GM12878 (cell line): Measurements from ENCODE around the gene EPHB1. TPM values are rescaled to one million over a fixed set of nuclear protein-coding genes. Genes with fewer than 3 reads are reported as not detected.

Experiments
- ATAC-seq: fragments of 200-7000 bp; cut with Tn5 transposase; 3 replicates; pipeline ENCODE4 v1.9.1; 2020; ENCODE audit warnings: mild to moderate bottlenecking, moderate library complexity
- BruUV-seq: library from RNA; stranded (reverse); fragments of 400-500 nt; replicated peaks from 2 replicates; lab custom pipeline; 2021; lab: Mats Ljungman, UMichigan
- CTCF ChIA-PET: fragments of 300-600 bp; sonication (Branson Sonifier 250); formaldehyde crosslinking; extraction: SDS; loops from one replicate; lab custom pipeline; 2021; ENCODE audit warnings: inconsistent platforms; lab: Yijun Ruan, JAX
- POLR2A ChIA-PET: fragments of 350-600 bp; formaldehyde crosslinking; extraction: SDS; loops from one replicate; lab custom pipeline; 2021; ENCODE audit warnings: inconsistent platforms; lab: Charles Lee
- RAD21 ChIA-PET: fragments of 300-600 bp; sonication (Branson Sonifier 250); formaldehyde crosslinking; loops from one replicate; lab custom pipeline; 2023; ENCODE audit warnings: antibody characterized with exemption; ENCODE audit not compliant: unreplicated experiment; lab: Charles Lee
- SMC1A ChIA-PET: fragments of 300-600 bp; sonication (Branson Sonifier 250); formaldehyde crosslinking; loops from one replicate; lab custom pipeline; 2023; ENCODE audit not compliant: unreplicated experiment, uncharacterized antibody; lab: Charles Lee
- DNase-seq: peaks from one replicate; pipeline ENCODE4 v3.0.0-alpha.2; 2011; ENCODE audit warnings: low read depth, low spot score
- FAIRE-seq: peaks from 3 replicates; lab custom pipeline; 2011; peaks lifted over from hg19 to GRCh38; lab: Jason Lieb, UNC
- H2AFZ ChIP-seq: 2 replicates; pipeline ENCODE4 v1.6.0; 2011; ENCODE audit warnings: low read depth, low read length, control low read depth; ENCODE audit not compliant: control insufficient read depth
- H3K27ac ChIP-seq: 2 replicates; pipeline ENCODE4 v1.5.1; 2011; ENCODE audit warnings: control low read depth; ENCODE audit not compliant: control insufficient read depth, insufficient read depth
- H3K27me3 ChIP-seq, 2 experiments: replicated peaks in 1 of 2; 2 replicates each; pipeline versions ENCODE4 v1.6.0 to v1.6.1; 2011; ENCODE audit warnings: low read length in 1 of 2; ENCODE audit not compliant: control insufficient read depth in 2 of 2, insufficient read depth in 2 of 2
- H3K36me3 ChIP-seq, 2 experiments: 2 replicates each; pipeline ENCODE4 v1.5.1; 2011; ENCODE audit warnings: low read length in 1 of 2; ENCODE audit not compliant: control insufficient read depth in 2 of 2, insufficient read depth in 2 of 2
- H3K4me1 ChIP-seq: 2 replicates; pipeline ENCODE4 v1.6.1; 2011; ENCODE audit warnings: mild to moderate bottlenecking, low read length, moderate library complexity, mixed read lengths; ENCODE audit not compliant: control insufficient read depth, insufficient read depth
- H3K4me2 ChIP-seq: 2 replicates; pipeline ENCODE4 v1.6.0; 2011; ENCODE audit warnings: control low read depth; ENCODE audit not compliant: control insufficient read depth, insufficient read depth
- H3K4me3 ChIP-seq: fragments of 200-600 bp; sonication (generic); 2 replicates; pipeline ENCODE4 v1.5.1; 2016
- H3K79me2 ChIP-seq: 2 replicates; pipeline ENCODE4 v1.6.0; 2011; ENCODE audit warnings: low read length; ENCODE audit not compliant: control insufficient read depth, insufficient read depth
- H3K9ac ChIP-seq: 2 replicates; pipeline ENCODE4 v1.8.0; 2011; ENCODE audit warnings: low read length, control low read depth, mixed read lengths; ENCODE audit not compliant: control insufficient read depth, insufficient read depth
- H3K9me3 ChIP-seq: replicated peaks from 3 replicates; pipeline ENCODE4 v1.5.1; 2011; ENCODE audit warnings: mild to moderate bottlenecking, low read length; ENCODE audit not compliant: control insufficient read depth, insufficient read depth
- H4K20me1 ChIP-seq: 2 replicates; pipeline ENCODE4 v1.6.0; 2011; ENCODE audit not compliant: control insufficient read depth, insufficient read depth
- ASH2L ChIP-seq: fragments of 300-600, 200-600 bp; sonication (generic); IDR thresholded peaks from 2 replicates; pipeline ENCODE4 v1.6.1; 2017; ENCODE audit warnings: low read depth, mild to moderate bottlenecking, borderline replicate concordance
- BMI1 ChIP-seq: fragments of 450-650 bp; IDR thresholded peaks from 2 replicates; pipeline ENCODE4 v1.6.1; 2016; ENCODE audit warnings: mild to moderate bottlenecking, moderate library complexity, borderline replicate concordance
- CEBPB ChIP-seq, 2 experiments: fragments of 150-350 bp in 1 of 2; IDR thresholded peaks; 2 replicates each; pipeline ENCODE4 v1.6.1; 2012 to 2014; ENCODE audit warnings: low read depth in 2 of 2, low read length in 2 of 2, borderline replicate concordance in 1 of 2, inconsistent platforms in 1 of 2
- CHD1 ChIP-seq: IDR thresholded peaks from 2 replicates; pipeline ENCODE4 v1.6.1; 2012; ENCODE audit warnings: low read depth, low read length, improper control_type of control experiment
- CHD4 ChIP-seq: fragments of 200-600 bp; sonication (generic); IDR thresholded peaks from 2 replicates; pipeline ENCODE4 v1.6.1; 2016; ENCODE audit warnings: mild to moderate bottlenecking
- GABPA ChIP-seq: IDR thresholded peaks from 2 replicates; pipeline ENCODE4 v1.6.1; 2014; ENCODE audit warnings: antibody characterized with exemption, low read depth, mild to moderate bottlenecking, inconsistent platforms
- NR2C2 ChIP-seq: IDR thresholded peaks from 2 replicates; pipeline ENCODE4 v1.6.1; 2011; ENCODE audit warnings: borderline replicate concordance, low read depth; ENCODE audit not compliant: control insufficient read depth, insufficient read length
- RAD21 ChIP-seq: IDR thresholded peaks from 2 replicates; pipeline ENCODE4 v1.6.1; 2011; ENCODE audit warnings: mild to moderate bottlenecking, low read depth, low read length, moderate library complexity; ENCODE audit not compliant: insufficient read depth
- SIN3A ChIP-seq: IDR thresholded peaks from 2 replicates; pipeline ENCODE4 v1.6.1; 2012; ENCODE audit warnings: low read depth, low read length, improper control_type of control experiment
- TCF12 ChIP-seq: IDR thresholded peaks from 2 replicates; pipeline ENCODE4 v1.6.1; 2011; ENCODE audit warnings: low read depth, mild to moderate bottlenecking, low read length
- WGBS: methylation state at CpG from one replicate; pipeline ENCODE4 v1.1.6; 2016; ENCODE audit warnings: low lambda C conversion rate; ENCODE audit not compliant: insufficient replicate concordance, insufficient coverage; ENCODE audit errors: missing lambda C conversion rate; 5-methylcytosine and 5-hydroxymethylcytosine counted together
- in situ Hi-C: fragments of 300-500 bp; cut with MboI; formaldehyde crosslinking; loops from 9 replicates; pipeline ENCODE4 v1.14.3; 2018; ENCODE audit warnings: mixed read lengths
- intact Hi-C: fragments of 100-400 bp; cut with micrococcal nuclease; formaldehyde crosslinking; loops from one replicate; pipeline ENCODE4 v1.14.2; 2022; ENCODE audit not compliant: unreplicated experiment
- polyA plus RNA-seq, 11 experiments: library from polyadenylated mRNA; depleted of rRNA in 4 of 11; unstranded in 6 of 11; stranded (reverse) in 5 of 11; fragments of >200 nt; fragmentation: Nextera tagmentation in 4 of 11; fragmentation: Illumina TruSeq in 1 of 11; extraction: Ambion mirVana in 4 of 11; extraction: Trizol in 1 of 11; gene quantifications; 1 replicate in 1 of 11; 2 replicates in 10 of 11; pipeline versions ENCODE4 v1.2.1 to v1.2.3, GENCODE V29; 2011 to 2016; ENCODE audit warnings: inconsistent platforms in 2 of 11, missing spikeins in 2 of 11, low read depth in 1 of 11
- total RNA-seq, 4 experiments: library from RNA; depleted of rRNA in 3 of 4; stranded (reverse); fragments of >200 nt in 3 of 4; fragmentation: Illumina TruSeq in 1 of 4; extraction: Trizol in 1 of 4; gene quantifications; 2 replicates each; pipeline versions ENCODE4 v1.2.1 to v1.2.3, GENCODE V29; 2013 to 2021
- TF ChIP-seq, protein P1 (sequence below): fragments of 450-650 bp; IDR thresholded peaks from 2 replicates; pipeline ENCODE4 v1.6.1; 2016; ENCODE audit warnings: mild to moderate bottlenecking
- TF ChIP-seq, protein P2 (sequence below): fragments of 450-650 bp; IDR thresholded peaks from 2 replicates; pipeline ENCODE4 v1.6.1; 2017; ENCODE audit warnings: antibody characterized with exemption, mild to moderate bottlenecking, moderate library complexity
- TF ChIP-seq, protein P3 (sequence below): fragments of 450-650 bp; IDR thresholded peaks from 2 replicates; pipeline ENCODE4 v1.6.1; 2017; ENCODE audit warnings: borderline replicate concordance
- TF ChIP-seq, protein P4 (sequence below): IDR thresholded peaks from 2 replicates; pipeline ENCODE4 v1.6.1; 2012; ENCODE audit warnings: low read depth, low read length, improper control_type of control experiment
- TF ChIP-seq, protein P5 (sequence below): fragments of 450-650 bp; IDR thresholded peaks from 2 replicates; pipeline ENCODE4 v1.6.1; 2016; ENCODE audit warnings: mild to moderate bottlenecking

EPHB1 gene
- total and polyA plus RNA-seq, 10 of the 15 experiments (the other 5 are each of a cell fraction or from before 2014, with no cell fraction given) = 0.33 to 23.8 (median 1.2) TPM

DNA sequence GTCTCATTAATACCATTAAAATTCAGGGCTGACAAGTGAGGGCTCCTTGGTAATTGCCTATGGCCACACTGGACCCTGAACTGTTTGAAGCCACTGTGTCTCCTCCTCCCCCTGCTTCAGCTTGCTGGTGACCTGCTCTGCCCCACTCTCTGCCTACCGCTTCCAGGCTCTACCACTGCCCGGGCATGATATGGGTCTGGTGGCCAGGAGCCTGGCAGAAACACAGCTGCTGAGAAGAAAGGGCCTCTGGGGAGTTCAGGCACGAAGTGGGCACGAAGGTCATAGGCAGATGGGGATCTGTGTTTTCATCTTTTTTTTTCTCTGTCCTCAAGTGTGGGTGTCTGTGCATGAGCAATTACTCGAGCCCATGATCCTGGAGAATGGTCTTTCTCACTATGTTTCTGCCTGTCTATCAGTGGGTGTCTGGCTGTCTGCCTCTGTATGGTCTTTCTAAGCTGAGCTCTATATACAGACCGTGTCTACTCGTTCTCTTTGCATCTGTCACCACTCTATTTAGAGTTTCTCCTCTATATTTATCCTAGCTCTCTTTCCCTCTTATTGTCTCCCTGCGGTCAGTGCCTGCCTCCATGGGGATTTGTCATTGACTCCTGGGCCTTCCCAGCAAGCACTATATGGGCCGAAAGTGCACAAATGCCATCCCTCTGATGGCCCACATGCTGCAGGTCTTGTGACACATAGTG, 42.1 kb upstream of the EPHB1 start:
- intact Hi-C loops = no loop called here
- WGBS = 16% methylated on average over 9 of the region's 9 CpGs
- Histone ChIP-seq H3K79me2 (no peaks in the 10 kb centered on the region), H3K27ac (no peak overlapping the region), H3K9me3 (no peaks in the 10 kb centered on the region), H3K4me1 (no peaks in the 10 kb centered on the region), H3K36me3 (no peaks in the 10 kb centered on the region), H2AFZ (no peak overlapping the region), H3K27me3 (no peaks in the 10 kb centered on the region; a peak in 1 of 4 replicates), H3K4me3 (no peak overlapping the region), H3K4me2 (no peak overlapping the region), H3K9ac (no peak overlapping the region), H4K20me1 (no peaks in the 10 kb centered on the region)
- CTCF ChIA-PET = interaction anchor here (0.7 kb wide), 1 partner anchor 153 kb away, joined by 3 read pairs; no protein-coding TSS in a partner anchor
- ATAC-seq (no peak), FAIRE-seq (no peak), DNase-seq (no peak)
- TF ChIP-seq TCF12 (no peak), NR2C2 (no peak), GABPA (no peak), CEBPB (IDR thresholded peaks at IDR 0.05; ENCODE audit: borderline replicate concordance in 1 of 2, low read depth in 2 of 2, low read length in 2 of 2) (no peak), CHD1 (no peak), SIN3A (no peak), RAD21 (no peak), ASH2L (no peak), BMI1 (no peak), CHD4 (no peak)
- TF ChIP-seq, protein P1, sequence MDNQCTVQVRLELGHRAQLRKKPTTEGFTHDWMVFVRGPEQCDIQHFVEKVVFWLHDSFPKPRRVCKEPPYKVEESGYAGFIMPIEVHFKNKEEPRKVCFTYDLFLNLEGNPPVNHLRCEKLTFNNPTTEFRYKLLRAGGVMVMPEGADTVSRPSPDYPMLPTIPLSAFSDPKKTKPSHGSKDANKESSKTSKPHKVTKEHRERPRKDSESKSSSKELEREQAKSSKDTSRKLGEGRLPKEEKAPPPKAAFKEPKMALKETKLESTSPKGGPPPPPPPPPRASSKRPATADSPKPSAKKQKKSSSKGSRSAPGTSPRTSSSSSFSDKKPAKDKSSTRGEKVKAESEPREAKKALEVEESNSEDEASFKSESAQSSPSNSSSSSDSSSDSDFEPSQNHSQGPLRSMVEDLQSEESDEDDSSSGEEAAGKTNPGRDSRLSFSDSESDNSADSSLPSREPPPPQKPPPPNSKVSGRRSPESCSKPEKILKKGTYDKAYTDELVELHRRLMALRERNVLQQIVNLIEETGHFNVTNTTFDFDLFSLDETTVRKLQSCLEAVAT = no peak
- TF ChIP-seq, protein P2, sequence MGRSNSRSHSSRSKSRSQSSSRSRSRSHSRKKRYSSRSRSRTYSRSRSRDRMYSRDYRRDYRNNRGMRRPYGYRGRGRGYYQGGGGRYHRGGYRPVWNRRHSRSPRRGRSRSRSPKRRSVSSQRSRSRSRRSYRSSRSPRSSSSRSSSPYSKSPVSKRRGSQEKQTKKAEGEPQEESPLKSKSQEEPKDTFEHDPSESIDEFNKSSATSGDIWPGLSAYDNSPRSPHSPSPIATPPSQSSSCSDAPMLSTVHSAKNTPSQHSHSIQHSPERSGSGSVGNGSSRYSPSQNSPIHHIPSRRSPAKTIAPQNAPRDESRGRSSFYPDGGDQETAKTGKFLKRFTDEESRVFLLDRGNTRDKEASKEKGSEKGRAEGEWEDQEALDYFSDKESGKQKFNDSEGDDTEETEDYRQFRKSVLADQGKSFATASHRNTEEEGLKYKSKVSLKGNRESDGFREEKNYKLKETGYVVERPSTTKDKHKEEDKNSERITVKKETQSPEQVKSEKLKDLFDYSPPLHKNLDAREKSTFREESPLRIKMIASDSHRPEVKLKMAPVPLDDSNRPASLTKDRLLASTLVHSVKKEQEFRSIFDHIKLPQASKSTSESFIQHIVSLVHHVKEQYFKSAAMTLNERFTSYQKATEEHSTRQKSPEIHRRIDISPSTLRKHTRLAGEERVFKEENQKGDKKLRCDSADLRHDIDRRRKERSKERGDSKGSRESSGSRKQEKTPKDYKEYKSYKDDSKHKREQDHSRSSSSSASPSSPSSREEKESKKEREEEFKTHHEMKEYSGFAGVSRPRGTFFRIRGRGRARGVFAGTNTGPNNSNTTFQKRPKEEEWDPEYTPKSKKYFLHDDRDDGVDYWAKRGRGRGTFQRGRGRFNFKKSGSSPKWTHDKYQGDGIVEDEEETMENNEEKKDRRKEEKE = no peak
- TF ChIP-seq, protein P3, sequence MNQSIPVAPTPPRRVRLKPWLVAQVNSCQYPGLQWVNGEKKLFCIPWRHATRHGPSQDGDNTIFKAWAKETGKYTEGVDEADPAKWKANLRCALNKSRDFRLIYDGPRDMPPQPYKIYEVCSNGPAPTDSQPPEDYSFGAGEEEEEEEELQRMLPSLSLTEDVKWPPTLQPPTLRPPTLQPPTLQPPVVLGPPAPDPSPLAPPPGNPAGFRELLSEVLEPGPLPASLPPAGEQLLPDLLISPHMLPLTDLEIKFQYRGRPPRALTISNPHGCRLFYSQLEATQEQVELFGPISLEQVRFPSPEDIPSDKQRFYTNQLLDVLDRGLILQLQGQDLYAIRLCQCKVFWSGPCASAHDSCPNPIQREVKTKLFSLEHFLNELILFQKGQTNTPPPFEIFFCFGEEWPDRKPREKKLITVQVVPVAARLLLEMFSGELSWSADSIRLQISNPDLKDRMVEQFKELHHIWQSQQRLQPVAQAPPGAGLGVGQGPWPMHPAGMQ = no peak
- TF ChIP-seq, protein P4, sequence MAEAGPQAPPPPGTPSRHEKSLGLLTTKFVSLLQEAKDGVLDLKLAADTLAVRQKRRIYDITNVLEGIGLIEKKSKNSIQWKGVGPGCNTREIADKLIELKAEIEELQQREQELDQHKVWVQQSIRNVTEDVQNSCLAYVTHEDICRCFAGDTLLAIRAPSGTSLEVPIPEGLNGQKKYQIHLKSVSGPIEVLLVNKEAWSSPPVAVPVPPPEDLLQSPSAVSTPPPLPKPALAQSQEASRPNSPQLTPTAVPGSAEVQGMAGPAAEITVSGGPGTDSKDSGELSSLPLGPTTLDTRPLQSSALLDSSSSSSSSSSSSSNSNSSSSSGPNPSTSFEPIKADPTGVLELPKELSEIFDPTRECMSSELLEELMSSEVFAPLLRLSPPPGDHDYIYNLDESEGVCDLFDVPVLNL = no peak
- TF ChIP-seq, protein P5, sequence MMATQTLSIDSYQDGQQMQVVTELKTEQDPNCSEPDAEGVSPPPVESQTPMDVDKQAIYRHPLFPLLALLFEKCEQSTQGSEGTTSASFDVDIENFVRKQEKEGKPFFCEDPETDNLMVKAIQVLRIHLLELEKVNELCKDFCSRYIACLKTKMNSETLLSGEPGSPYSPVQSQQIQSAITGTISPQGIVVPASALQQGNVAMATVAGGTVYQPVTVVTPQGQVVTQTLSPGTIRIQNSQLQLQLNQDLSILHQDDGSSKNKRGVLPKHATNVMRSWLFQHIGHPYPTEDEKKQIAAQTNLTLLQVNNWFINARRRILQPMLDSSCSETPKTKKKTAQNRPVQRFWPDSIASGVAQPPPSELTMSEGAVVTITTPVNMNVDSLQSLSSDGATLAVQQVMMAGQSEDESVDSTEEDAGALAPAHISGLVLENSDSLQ = no peak
- POLR2A ChIA-PET = no interaction called here
- in situ Hi-C loops = no loop called here
- SMC1A ChIA-PET = interaction anchor here (0.9 kb wide), 1 partner anchor 156 kb away, joined by 4 read pairs; no protein-coding TSS in a partner anchor
- RAD21 ChIA-PET = no interaction called here
- no TSS peak for BruUV-seq
